ENCODE measurements around the gene ZDHHC12. TPM values are rescaled to one million over a fixed set of nuclear protein-coding genes. Genes with fewer than 3 reads are reported as not detected.

ZDHHC12 gene
- total RNA-seq, 3 donors from 2014 or later = 33.0 to 89.5 (median 76.8) TPM

GRCh38 chr9:128718475-128718874 lies 5.5 kb downstream of the ZDHHC12 start:
- no peak for TF ChIP-seq CTCF (IDR thresholded peaks at IDR 0.05)
- Histone ChIP-seq H3K9me3 (no peaks in the 10 kb centered on the region), H3K36me3 (ENCODE audit: low read depth) (no peaks in the 10 kb centered on the region), H3K4me3 (no peak overlapping the region), H3K4me1 (ENCODE audit: low read depth) (peaks cover 7% of the 10 kb centered on the region)
- intact Hi-C loops (cut with DNase I, micrococcal nuclease) = no loop called here
- DNase-seq (peak in 1 of 3 donors; percentile 29), ATAC-seq (no peak)

- intact Hi-C loops (cut with DNase I, micrococcal nuclease) = no loop called here
- no peak overlapping the region for H3K4me3 ChIP-seq
- H3K4me1 ChIP-seq (ENCODE audit: low read depth) = peaks cover 7% of the 10 kb centered on the region
- ATAC-seq = no peak
- DNase-seq = peak in 1 of 3 donors; percentile 26
- no peaks in the 10 kb centered on the region for H3K36me3 ChIP-seq (ENCODE audit: low read depth)
- H3K9me3 ChIP-seq = no peaks in the 10 kb centered on the region
- TF ChIP-seq CTCF (IDR thresholded peaks at IDR 0.05) = no peak
These were observed 5.9 kb downstream of the ZDHHC12 start for GRCh38 chr9:128718047-128718446.

- Histone ChIP-seq H3K4me3 (no peak overlapping the region), H3K4me1 (ENCODE audit: low read depth) (peaks cover 7% of the 10 kb centered on the region), H3K36me3 (ENCODE audit: low read depth) (no peaks in the 10 kb centered on the region), H3K9me3 (no peaks in the 10 kb centered on the region)
- intact Hi-C loops (cut with DNase I, micrococcal nuclease) = no loop called here
- ATAC-seq (no peak), DNase-seq (peak in 2 of 3 donors; percentile 47 to 53)
- TF ChIP-seq CTCF (IDR thresholded peaks at IDR 0.05) = no peak
These were observed 7.2 kb downstream of the ZDHHC12 start for GRCh38 chr9:128716581-128717254.

GRCh38 chr9:128715436-128715750 lies 8.5 kb downstream of the ZDHHC12 start:
- Histone ChIP-seq H3K36me3 (ENCODE audit: low read depth) (no peaks in the 10 kb centered on the region), H3K9me3 (no peaks in the 10 kb centered on the region), H3K4me1 (ENCODE audit: low read depth) (peaks cover 7% of the 10 kb centered on the region), H3K4me3 (no peak overlapping the region)
- TF ChIP-seq CTCF (IDR thresholded peaks at IDR 0.05) = no peak
- DNase-seq = peak in 1 of 3 donors; percentile 16
- intact Hi-C loops (cut with DNase I, micrococcal nuclease) = no loop called here
- no peak for ATAC-seq

GRCh38 chr9:128714586-128715435 lies 9.1 kb downstream of the ZDHHC12 start:
- peak in 2 of 3 donors; percentile 19 to 20 for DNase-seq
- Histone ChIP-seq H3K4me3 (no peak overlapping the region), H3K36me3 (ENCODE audit: low read depth) (no peaks in the 10 kb centered on the region), H3K9me3 (no peaks in the 10 kb centered on the region), H3K4me1 (ENCODE audit: low read depth) (peaks cover 6% of the 10 kb centered on the region)
- intact Hi-C loops (cut with DNase I, micrococcal nuclease) = no loop called here
- TF ChIP-seq CTCF (IDR thresholded peaks at IDR 0.05) = no peak
- no peak for ATAC-seq
